Activated CD8-positive, alpha-beta memory T cell treated with anti-CD3 and anti-CD28 coated beads for 1 hour (primary cell): ENCODE results near the gene LARP1B.
"Not testable (repeated sequence)": the region's sequence is repeated elsewhere in the genome, so short reads cannot be mapped to it uniquely, and the experiment has no call there.

Experiments
- DNase-seq, 2 donors: peaks; one replicate each; pipeline ENCODE4 v3.0.0-alpha.2; 2020; ENCODE audit warnings: low read depth in 1 of 2; ENCODE audit errors: extremely low read depth in 1 of 2

The LARP1B gene

GRCh38 chr4:128220286-128221235 is 159.4 kb downstream of the LARP1B start:
- DNase-seq = no peak

- DNase-seq = no peak
Measured at GRCh38 chr4:128221586-128221985, 160.5 kb downstream of the LARP1B start.

- DNase-seq = no peak
Measured at GRCh38 chr4:128225148-128225547, 164.0 kb downstream of the LARP1B start.

DNA sequence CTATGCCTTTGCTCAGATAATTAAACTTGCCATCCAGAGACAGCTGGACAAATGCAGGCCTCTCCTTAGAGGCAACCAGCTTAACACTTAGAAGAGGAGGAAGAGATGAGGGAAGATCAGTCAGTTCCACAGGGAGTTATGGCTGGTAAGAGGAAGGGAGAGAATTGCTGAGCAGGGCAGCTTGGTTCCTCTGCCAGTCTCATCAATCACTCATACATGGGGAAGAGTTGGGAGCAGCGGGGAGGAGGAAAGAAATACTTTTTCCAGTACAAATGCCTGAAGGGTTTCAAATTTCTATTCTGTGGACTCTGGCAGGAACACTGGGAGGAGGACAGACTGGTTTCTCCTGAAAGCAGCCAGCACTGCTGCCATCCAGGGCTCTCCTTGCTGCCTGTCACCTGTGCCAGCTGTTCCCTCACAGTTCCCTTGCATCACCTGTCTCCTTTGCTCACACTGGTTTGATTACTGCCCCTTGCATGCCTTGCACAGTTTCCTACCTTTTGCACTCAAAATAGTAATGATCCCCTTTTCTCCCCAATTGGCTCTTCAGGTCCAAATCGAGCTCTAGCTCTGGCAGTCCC is 167.0 kb downstream of the LARP1B start:
- DNase-seq = no peak

DNA sequence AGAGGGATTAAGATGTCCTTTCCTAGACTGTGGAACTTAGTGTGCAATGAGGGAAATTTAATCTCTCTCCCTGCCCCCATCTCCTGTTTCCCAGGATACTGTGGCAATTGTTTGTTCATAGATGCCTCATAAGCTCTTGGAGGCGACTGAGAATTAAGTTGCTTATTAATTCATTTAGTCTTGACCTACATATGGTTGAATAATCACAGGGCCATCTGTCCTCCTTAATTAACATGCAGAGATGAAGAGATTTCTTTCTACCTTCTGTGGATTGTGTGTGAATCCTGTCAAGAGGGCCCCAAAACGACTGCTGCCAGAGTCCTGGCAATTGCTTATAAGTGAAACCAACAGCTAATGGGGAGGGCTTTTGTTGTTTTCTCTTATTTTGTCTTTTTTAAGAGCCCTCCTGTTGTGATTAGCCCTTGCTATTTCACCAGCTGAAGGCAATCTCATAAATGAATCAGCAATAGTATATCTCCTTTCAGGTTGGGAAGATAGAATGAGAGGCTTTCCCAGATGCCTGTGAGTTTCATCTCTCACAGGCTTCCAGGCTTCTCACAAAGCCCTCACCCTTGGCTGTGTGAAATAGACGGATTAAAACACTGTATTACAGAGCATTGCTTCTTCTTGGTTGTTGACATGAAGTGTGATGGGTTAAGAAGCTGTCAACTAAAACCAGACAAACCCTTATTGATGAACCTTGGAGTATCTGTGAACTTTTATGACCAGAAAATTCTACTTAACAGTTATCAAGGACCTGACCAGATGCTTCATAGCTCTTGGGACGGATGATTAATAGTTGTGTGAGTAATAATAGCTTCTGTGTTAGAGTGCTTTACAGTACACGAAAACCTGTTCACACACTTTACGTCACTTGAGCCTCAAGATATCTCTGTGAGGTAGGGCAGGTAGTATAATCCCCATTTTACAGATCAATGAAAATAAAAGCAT is 168.0 kb downstream of the LARP1B start:
- DNase-seq = no peak

DNA sequence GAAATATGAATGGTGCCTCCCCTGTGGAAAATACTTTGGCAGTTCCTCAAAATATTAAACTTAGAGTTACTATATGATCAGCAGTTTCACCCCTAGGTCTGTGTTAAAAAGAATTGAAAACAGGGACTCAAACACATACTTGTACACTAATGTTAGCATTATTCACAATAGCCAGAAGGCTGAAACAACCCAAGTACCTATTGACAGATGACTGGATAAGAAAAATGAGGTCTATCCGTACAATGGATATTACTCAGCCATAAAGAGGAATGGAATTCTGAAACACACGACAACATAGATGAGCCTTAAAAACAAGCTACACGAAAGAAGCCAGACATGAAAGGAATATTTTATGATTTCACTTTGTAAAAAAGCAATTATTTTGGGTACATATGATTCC is 171.6 kb downstream of the LARP1B start:
- no peak for DNase-seq

DNA sequence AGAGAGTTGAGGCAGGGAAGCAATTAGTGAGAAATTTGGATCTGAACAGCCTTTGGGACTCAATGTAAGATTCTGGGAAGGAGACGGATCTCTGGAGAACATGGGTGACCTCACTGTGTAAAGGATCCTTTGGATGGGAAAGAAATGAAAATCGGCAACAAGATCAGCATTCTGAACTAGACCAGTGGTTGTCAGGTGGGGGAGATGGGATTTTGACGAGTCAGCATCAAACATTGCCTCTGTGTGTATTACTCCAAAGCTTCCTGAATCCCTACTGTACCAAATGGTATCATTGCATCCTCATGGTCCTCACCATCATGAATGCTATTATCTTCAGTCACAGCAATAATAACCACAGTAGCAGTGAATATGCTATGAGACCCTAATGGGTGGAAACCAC is 173.7 kb downstream of the LARP1B start:
- no peak for DNase-seq

DNA sequence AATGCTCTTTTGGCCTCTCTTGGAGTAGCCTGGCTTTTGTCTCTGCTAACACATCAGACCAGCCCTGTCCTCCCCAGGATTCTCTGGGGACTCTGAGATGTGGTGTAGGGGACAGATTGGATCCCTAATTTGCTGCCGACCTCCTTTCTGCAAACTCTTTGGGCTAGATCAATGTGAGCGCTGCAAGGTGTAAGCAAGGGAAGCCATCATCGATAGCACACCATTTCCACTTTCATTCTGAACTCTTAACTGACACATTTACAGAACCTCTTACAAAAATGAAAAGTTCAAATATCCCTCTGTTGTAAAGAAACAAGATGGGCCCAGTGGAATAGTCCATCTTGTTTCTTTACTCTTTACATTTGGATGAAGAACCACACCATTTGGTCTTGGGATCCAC is 179.9 kb downstream of the LARP1B start:
- DNase-seq = no peak

GRCh38 chr4:128241425-128241913 is 180.4 kb downstream of the LARP1B start:
- DNase-seq = no peak

DNA sequence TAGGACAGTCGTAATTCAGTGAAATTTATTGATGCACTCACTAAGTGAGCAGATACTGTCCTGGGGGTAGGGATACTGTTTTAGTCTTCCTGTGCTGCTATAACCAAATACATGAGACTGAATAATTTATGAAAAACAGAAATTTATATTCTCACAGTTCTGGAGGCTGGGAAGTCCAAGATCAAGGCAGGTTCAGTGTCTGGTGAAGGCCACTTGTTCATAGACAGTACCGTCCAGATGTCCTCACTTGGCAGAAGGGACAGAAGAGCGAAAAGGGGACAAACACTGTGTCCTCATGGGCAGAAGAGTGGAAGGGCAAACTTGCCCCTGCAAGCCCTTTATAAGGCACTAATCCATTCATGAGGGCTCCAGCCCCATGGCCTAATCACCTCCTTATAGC is 180.9 kb downstream of the LARP1B start:
- no peak for DNase-seq

DNA sequence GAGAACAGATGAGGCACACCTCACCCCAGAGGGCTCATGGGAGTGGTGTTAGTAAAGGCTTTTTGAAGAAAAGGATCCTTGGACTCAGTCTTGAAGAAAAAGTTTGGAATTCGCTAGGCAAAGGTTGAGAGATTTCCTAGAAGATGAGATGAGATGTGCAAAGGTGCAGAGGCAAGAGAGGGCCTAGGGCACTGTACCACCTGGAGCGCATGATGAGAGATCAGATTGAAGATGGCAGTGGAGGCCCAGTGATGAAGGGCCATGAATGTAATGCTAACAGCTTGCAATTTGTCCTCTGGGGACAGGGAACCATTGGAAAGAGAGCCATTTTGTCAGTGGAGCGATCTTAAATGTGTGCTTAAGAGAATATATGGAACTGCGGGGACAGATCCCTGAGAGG is 181.5 kb downstream of the LARP1B start:
- DNase-seq = no peak

GRCh38 chr4:128244379-128244778 is 183.3 kb downstream of the LARP1B start:
- no peak for DNase-seq

DNA sequence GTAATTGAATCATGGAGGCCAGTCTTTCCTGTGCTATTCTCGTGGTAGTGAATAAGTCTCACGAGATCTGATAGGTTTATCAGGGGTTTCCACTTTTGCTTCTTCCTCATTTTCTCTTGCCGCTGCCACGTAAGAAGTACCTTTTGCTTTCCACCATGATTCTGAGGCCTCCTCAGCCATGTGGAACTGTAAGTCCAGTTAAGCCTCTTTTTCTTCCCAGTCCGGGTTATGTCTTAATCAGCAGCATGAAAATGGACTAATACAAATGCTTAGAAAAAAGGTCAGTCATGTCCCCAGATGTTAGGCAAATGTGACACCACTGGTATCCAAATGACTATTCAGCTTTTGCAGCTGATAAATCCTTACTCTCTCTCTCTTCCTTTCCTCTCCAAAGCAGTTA is 184.3 kb downstream of the LARP1B start:
- DNase-seq = not testable (repeated sequence)

DNA sequence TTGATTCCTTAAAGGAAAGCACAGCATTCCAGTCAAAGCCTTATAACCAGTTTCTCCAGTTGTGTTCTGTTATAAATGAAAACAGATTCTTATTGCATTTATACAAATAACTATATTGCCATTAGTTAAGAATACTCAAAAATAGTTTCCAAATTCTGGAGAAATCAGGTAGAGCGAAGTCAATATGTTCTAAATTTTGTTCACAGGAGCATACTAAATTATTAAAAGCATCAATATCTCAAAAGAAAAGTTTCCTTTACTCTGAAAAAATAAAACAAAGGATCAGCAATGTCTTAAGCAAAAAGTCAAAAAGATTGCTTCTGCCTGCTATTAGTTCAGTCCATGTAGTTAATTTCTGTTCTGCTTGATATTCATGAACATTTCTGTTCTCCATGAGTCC is 186.8 kb downstream of the LARP1B start:
- no peak for DNase-seq

DNA sequence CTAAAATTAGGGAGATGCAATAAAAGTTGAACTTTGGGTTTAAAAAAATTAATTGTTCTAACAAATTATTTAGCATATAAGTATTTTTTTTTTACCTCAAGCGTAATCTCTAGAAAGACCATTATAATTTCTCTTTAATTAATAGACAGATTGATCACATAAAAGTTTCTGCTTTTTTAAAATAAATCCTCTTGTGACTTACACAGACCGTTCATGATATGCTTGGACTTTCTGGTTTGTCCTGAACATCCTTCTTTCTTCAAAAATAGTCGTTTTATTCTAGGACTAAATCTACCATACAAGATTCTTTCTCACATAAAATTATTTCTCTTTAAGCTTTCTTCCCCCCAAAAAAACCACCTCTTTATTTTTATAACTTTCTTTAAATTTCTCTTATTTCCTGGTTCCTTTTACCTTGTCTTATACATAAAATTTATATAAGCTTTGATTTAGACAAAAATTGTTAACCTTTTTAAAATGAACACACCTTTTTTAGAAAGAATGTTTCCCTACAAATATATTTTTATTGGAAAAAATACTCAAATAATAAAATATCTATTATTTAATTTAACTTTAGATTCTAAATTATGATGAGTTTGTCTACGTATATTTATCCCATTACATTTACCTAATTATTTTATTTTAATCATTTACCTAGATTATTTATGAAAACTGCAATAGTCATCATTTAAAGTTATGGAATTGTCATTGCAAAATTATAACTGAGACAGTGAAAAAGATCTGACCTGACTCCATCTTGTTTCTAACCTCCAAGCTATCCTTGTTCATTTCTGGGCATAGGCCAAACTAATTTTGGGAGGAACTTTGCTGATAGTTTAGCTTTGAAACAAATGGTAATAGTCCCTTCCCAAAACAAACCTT is 188.9 kb downstream of the LARP1B start:
- no peak for DNase-seq

DNA sequence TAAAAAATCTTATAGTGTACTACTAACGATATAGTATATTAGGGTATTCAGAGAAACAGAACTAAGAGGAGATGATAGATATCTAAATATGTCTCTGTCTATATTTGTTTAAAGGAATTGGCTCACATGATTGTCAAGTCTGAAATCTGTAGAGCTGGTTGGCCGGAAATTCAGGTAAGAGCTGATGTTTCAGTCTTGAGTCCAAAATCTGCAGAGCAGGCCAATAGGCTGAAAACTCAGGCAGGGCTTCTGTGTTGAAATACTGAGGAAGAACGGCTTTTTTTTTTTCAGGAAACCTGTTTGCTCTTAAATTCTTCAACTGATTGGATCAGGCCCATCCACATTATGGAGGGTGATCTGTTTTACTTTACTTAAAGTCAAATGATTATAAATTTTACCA is 194.8 kb downstream of the LARP1B start:
- DNase-seq = no peak

DNA sequence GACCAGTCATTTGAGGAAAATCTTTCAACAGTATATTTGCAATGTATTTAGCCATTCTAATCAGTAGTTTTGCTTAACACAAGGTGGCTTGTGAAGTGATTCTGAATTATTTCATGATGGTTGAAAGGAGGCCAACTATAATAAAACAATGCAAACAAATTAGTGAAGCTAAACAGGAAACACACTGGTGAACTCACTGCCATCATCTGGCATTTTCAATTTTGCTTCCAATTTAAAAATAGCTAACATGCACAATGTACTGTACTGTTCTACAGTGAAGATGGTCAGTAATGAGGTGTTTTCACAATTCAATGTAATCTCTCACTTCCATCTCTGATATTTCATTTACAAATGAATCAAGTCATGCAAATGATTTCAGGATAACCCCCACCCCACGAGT is 195.4 kb downstream of the LARP1B start:
- no peak for DNase-seq

- not testable (repeated sequence) for DNase-seq
Measured at GRCh38 chr4:128258166-128258565, 197.1 kb downstream of the LARP1B start.

DNA sequence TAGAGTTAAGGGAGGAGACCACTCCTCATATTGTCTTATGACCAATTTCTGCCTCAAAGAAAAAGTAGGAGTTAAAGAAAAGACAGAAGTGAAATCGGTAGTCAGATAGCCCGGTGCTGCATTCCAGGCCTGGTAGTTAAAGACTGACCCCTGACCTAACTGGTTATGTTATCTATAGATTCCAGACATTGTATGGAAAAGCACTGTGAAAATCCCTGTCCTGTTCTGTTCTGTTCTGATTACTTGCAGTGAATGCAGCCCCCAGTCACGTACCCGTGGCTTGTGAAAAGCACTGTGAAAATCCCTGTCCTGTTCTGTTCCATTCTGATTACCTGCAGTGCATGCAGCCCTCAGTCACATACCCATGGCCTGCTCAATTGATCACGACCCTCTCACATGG is 198.8 kb downstream of the LARP1B start:
- DNase-seq = not testable (repeated sequence)
